ENCODE data around the gene CYP4F12. TPM values are rescaled to one million over a fixed set of nuclear protein-coding genes. Genes with fewer than 3 reads are reported as not detected.

CYP4F12 gene
- total and polyA plus RNA-seq, 2 of the 8 experiments (the other 6 are each of a cell fraction or from before 2014, with no cell fraction given), result not detected

DNA sequence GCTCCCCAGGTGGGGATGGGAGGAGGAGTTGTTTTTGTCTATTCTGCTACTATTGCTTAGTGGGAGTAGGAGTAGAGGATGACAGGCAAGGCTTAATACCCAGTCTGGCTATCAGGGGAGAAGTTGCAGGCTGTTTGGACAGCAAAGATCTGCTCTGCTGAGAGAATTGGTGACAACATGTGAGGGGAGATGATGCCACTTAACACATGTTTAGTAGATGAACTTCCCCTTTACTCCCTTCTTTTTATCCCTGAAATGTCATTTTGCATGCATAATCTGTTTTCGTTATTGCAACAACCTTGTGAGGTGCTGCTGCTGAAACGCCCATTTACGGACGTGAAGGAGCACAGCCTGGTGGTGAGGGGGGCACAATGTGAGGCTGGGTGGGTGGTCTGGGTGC lies 3.0 kb upstream of the CYP4F12 start (continued):
- TF ChIP-seq, protein P1, sequence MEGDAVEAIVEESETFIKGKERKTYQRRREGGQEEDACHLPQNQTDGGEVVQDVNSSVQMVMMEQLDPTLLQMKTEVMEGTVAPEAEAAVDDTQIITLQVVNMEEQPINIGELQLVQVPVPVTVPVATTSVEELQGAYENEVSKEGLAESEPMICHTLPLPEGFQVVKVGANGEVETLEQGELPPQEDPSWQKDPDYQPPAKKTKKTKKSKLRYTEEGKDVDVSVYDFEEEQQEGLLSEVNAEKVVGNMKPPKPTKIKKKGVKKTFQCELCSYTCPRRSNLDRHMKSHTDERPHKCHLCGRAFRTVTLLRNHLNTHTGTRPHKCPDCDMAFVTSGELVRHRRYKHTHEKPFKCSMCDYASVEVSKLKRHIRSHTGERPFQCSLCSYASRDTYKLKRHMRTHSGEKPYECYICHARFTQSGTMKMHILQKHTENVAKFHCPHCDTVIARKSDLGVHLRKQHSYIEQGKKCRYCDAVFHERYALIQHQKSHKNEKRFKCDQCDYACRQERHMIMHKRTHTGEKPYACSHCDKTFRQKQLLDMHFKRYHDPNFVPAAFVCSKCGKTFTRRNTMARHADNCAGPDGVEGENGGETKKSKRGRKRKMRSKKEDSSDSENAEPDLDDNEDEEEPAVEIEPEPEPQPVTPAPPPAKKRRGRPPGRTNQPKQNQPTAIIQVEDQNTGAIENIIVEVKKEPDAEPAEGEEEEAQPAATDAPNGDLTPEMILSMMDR (IDR thresholded peaks at IDR 0.05; ENCODE audit: control extremely low read depth in 1 of 3, insufficient read depth in 1 of 3, low read depth in 1 of 3, low read length in 3 of 3), result no peak
- TF ChIP-seq NRF1 (IDR thresholded peaks at IDR 0.05; ENCODE audit: low read depth, low read length), result no peak
